K562 treated with DMSO at 1 percent for 48 hours (cell line): ENCODE results near the gene CD99L2. TPM values are rescaled to one million over a fixed set of nuclear protein-coding genes. Genes with fewer than 3 reads are reported as not detected.

Experiments
- total RNA-seq: library from RNA; unstranded; fragments of 300-600 nt; gene quantifications from 2 replicates; pipeline ENCODE4 v1.2.3, GENCODE V29; 2022; ENCODE audit warnings: low replicate concordance; ENCODE audit errors: extremely low read depth

The CD99L2 gene, protein sequence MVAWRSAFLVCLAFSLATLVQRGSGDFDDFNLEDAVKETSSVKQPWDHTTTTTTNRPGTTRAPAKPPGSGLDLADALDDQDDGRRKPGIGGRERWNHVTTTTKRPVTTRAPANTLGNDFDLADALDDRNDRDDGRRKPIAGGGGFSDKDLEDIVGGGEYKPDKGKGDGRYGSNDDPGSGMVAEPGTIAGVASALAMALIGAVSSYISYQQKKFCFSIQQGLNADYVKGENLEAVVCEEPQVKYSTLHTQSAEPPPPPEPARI
- total RNA-seq: not detected in 2 replicates

GRCh38 chrX:150898343-150899190, at the start of gene CD99L2:
CD99L2 (minus strand) TSS chrX:150898668; CDS start chrX:150898588, 80 bp downstream.

Other genes starting within 250 kb of the CD99L2 start
- gene MTMR1, start 205.3 kb downstream of the CD99L2 start, total RNA-seq: not detected in 2 replicates
- gene HMGB3, start 84.7 kb upstream of the CD99L2 start, total RNA-seq: not detected in 2 replicates